Brain microvascular endothelial cell (primary cell): ENCODE results near the gene GAREM2.

Source experiments
- DNase-seq: peaks from one replicate; pipeline ENCODE4 v3.0.0-alpha.2; 2020
- H3K27ac ChIP-seq: fragments of 250-450 bp; sonication (Bioruptor Pico); 2 replicates; pipeline ENCODE4 v1.5.1; 2020; ENCODE audit warnings: mild to moderate bottlenecking, moderate library complexity
- H3K27me3 ChIP-seq: fragments of 250-450 bp; sonication (Bioruptor Pico); replicated peaks from 2 replicates; pipeline ENCODE4 v1.5.1; 2020; ENCODE audit warnings: mild to moderate bottlenecking
- H3K36me3 ChIP-seq: fragments of 250-450 bp; sonication (Bioruptor Pico); replicated peaks from 2 replicates; pipeline ENCODE4 v1.5.1; 2020; ENCODE audit warnings: mild to moderate bottlenecking
- H3K4me3 ChIP-seq: 2 replicates; pipeline ENCODE4 v1.5.1; 2011; ENCODE audit warnings: low read depth, mild to moderate bottlenecking, control low read depth, low read length, moderate library complexity
- CTCF ChIP-seq: IDR thresholded peaks from 2 replicates; pipeline ENCODE4 v1.5.1; 2011; ENCODE audit warnings: low read depth, mild to moderate bottlenecking, moderate library complexity, low read length, control low read depth, inconsistent platforms; ENCODE audit errors: missing control alignments
- in situ Hi-C: cut with HindIII; loops from 2 replicates; pipeline ENCODE4 v1.10.0; 2017; ENCODE audit warnings: low sequenced_read_pairs, low pct_ligation_motif_present

GAREM2 gene

DNA sequence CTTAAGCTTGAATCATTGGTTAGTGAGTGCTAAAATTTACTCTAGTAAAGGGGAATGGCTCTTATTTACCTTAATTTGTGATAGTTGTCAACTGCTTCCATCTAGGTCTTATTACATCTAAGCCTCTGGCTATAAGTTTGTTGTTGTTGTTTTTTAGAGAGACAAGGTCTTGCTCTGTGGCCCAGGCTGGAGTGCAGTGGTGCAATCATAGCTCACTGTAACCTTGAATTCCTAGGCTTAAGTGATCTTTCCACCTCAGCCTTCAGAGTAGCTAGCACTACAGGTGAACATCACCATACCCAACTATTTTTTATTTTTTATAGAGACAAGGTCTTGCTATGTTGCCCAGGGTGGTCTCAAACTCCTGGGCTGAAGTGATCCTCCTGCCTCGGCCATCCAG lies 65.0 kb downstream of the GAREM2 start:
- no peak for DNase-seq
- H3K27ac ChIP-seq, result no peak overlapping the region
- no peak overlapping the region for H3K4me3 ChIP-seq
- TF ChIP-seq CTCF, result no peak
- peaks cover 35% of the 10 kb centered on the region for H3K36me3 ChIP-seq
- H3K27me3 ChIP-seq, result no peaks in the 10 kb centered on the region
- in situ Hi-C loops, result no loop called here

DNA sequence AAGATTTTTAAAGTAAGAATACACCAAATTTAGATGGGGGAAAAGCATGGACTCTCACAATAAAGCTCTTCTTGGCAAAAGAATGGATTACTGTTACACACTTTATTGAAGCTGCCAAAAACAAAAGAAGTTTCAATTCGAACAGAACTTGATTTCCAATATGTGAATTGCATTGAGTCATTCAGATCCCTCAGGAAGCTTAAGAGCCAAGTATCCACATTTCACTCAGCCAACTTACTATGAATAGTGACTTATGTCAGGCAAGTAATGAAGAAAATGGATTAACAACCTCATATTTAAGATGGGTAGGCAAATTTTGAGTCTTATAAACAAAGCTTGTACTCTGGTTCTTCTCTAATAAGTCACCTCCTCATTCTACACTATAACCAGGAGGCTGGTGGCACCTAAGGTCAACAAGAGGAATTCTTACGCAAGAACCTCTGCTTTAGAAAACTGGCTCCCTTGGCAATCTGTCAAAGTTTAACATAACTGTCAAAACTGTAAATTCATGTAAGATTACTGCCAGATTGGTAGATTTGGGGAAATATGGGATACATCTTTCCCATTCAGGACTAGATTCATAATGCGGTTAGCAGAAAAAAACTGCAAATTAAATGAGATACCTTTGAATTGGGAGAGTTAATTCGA lies 65.5 kb downstream of the GAREM2 start:
- Histone ChIP-seq H3K27me3 (no peaks in the 10 kb centered on the region), H3K27ac (no peak overlapping the region), H3K4me3 (no peak overlapping the region), H3K36me3 (peaks cover 29% of the 10 kb centered on the region)
- no peak for TF ChIP-seq CTCF
- DNase-seq, result no peak
- in situ Hi-C loops, result no loop called here
